ENCODE data around the gene RYR3.

Gene RYR3

DNA sequence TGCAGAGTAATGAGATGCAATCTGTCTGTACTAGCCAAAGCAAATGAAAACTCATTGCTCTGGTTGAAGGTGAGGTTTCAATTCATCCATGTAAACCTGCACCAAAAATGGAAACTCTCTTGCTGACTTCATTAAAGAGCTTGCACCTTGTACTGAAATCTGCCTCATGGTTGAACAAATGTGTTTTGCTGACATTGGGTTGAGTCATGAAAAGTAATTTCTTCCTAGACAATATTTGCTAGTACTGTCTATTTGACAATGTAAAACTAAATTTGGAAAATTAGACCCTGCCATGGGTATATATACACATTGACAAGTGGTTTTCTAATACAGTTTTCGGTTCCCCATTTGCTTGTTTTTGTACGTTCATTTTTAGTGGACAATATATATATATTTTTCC lies 33.3 kb downstream of the RYR3 start:
- no peak for ATAC-seq
- TF ChIP-seq, protein P1, sequence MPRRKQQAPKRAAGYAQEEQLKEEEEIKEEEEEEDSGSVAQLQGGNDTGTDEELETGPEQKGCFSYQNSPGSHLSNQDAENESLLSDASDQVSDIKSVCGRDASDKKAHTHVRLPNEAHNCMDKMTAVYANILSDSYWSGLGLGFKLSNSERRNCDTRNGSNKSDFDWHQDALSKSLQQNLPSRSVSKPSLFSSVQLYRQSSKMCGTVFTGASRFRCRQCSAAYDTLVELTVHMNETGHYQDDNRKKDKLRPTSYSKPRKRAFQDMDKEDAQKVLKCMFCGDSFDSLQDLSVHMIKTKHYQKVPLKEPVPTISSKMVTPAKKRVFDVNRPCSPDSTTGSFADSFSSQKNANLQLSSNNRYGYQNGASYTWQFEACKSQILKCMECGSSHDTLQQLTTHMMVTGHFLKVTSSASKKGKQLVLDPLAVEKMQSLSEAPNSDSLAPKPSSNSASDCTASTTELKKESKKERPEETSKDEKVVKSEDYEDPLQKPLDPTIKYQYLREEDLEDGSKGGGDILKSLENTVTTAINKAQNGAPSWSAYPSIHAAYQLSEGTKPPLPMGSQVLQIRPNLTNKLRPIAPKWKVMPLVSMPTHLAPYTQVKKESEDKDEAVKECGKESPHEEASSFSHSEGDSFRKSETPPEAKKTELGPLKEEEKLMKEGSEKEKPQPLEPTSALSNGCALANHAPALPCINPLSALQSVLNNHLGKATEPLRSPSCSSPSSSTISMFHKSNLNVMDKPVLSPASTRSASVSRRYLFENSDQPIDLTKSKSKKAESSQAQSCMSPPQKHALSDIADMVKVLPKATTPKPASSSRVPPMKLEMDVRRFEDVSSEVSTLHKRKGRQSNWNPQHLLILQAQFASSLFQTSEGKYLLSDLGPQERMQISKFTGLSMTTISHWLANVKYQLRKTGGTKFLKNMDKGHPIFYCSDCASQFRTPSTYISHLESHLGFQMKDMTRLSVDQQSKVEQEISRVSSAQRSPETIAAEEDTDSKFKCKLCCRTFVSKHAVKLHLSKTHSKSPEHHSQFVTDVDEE (CRISPR knock-in tag; IDR thresholded peaks at IDR 0.05) = no peak
- no peak for TF ChIP-seq SNAI2 (CRISPR knock-in tag; IDR thresholded peaks at IDR 0.05)
- no peak for TF ChIP-seq ARNTL (CRISPR knock-in tag; IDR thresholded peaks at IDR 0.05; ENCODE audit: borderline replicate concordance, low read depth)
- TF ChIP-seq BACH2 (CRISPR knock-in tag; IDR thresholded peaks at IDR 0.05; ENCODE audit: borderline replicate concordance) = no peak
- no peak for TF ChIP-seq ZFP30 (CRISPR knock-in tag; IDR thresholded peaks at IDR 0.05)
- TF ChIP-seq, protein P2, sequence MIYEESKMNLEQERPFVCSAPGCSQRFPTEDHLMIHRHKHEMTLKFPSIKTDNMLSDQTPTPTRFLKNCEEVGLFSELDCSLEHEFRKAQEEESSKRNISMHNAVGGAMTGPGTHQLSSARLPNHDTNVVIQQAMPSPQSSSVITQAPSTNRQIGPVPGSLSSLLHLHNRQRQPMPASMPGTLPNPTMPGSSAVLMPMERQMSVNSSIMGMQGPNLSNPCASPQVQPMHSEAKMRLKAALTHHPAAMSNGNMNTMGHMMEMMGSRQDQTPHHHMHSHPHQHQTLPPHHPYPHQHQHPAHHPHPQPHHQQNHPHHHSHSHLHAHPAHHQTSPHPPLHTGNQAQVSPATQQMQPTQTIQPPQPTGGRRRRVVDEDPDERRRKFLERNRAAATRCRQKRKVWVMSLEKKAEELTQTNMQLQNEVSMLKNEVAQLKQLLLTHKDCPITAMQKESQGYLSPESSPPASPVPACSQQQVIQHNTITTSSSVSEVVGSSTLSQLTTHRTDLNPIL (CRISPR knock-in tag; IDR thresholded peaks at IDR 0.05; ENCODE audit: low read depth) = no peak
- TF ChIP-seq ZNF565 (CRISPR knock-in tag; conservative IDR thresholded peaks at IDR 0.05; ENCODE audit: low read depth) = no peak
- TF ChIP-seq ZNF8 (CRISPR knock-in tag; IDR thresholded peaks at IDR 0.05) = no peak
- no peak for TF ChIP-seq RARB (CRISPR knock-in tag; IDR thresholded peaks at IDR 0.05)
- no peak for TF ChIP-seq ZC3H10 (CRISPR knock-in tag; IDR thresholded peaks at IDR 0.05)
- no peak for TF ChIP-seq PPARA (CRISPR knock-in tag; IDR thresholded peaks at IDR 0.05; ENCODE audit: borderline replicate concordance)
- TF ChIP-seq TOX (CRISPR knock-in tag; IDR thresholded peaks at IDR 0.05; ENCODE audit: borderline replicate concordance) = no peak
- no peak for TF ChIP-seq OSR1 (CRISPR knock-in tag; IDR thresholded peaks at IDR 0.05)
- TF ChIP-seq CSDC2 (CRISPR knock-in tag; IDR thresholded peaks at IDR 0.05) = no peak
- TF ChIP-seq, protein P3, sequence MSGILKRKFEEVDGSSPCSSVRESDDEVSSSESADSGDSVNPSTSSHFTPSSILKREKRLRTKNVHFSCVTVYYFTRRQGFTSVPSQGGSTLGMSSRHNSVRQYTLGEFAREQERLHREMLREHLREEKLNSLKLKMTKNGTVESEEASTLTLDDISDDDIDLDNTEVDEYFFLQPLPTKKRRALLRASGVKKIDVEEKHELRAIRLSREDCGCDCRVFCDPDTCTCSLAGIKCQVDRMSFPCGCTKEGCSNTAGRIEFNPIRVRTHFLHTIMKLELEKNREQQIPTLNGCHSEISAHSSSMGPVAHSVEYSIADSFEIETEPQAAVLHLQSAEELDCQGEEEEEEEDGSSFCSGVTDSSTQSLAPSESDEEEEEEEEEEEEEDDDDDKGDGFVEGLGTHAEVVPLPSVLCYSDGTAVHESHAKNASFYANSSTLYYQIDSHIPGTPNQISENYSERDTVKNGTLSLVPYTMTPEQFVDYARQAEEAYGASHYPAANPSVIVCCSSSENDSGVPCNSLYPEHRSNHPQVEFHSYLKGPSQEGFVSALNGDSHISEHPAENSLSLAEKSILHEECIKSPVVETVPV (CRISPR knock-in tag; IDR thresholded peaks at IDR 0.05) = no peak
- TF ChIP-seq TCF4 (CRISPR knock-in tag; IDR thresholded peaks at IDR 0.05; ENCODE audit: borderline replicate concordance) = no peak
- TF ChIP-seq, protein P4, sequence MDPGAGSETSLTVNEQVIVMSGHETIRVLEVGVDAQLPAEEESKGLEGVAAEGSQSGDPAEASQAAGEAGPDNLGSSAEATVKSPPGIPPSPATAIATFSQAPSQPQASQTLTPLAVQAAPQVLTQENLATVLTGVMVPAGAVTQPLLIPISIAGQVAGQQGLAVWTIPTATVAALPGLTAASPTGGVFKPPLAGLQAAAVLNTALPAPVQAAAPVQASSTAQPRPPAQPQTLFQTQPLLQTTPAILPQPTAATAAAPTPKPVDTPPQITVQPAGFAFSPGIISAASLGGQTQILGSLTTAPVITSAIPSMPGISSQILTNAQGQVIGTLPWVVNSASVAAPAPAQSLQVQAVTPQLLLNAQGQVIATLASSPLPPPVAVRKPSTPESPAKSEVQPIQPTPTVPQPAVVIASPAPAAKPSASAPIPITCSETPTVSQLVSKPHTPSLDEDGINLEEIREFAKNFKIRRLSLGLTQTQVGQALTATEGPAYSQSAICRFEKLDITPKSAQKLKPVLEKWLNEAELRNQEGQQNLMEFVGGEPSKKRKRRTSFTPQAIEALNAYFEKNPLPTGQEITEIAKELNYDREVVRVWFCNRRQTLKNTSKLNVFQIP (CRISPR knock-in tag; IDR thresholded peaks at IDR 0.05; ENCODE audit: borderline replicate concordance, low read depth) = no peak
- no peak for TF ChIP-seq ZNF70 (CRISPR knock-in tag; IDR thresholded peaks at IDR 0.05)
- TF ChIP-seq, protein P5, sequence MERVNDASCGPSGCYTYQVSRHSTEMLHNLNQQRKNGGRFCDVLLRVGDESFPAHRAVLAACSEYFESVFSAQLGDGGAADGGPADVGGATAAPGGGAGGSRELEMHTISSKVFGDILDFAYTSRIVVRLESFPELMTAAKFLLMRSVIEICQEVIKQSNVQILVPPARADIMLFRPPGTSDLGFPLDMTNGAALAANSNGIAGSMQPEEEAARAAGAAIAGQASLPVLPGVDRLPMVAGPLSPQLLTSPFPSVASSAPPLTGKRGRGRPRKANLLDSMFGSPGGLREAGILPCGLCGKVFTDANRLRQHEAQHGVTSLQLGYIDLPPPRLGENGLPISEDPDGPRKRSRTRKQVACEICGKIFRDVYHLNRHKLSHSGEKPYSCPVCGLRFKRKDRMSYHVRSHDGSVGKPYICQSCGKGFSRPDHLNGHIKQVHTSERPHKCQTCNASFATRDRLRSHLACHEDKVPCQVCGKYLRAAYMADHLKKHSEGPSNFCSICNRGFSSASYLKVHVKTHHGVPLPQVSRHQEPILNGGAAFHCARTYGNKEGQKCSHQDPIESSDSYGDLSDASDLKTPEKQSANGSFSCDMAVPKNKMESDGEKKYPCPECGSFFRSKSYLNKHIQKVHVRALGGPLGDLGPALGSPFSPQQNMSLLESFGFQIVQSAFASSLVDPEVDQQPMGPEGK (CRISPR knock-in tag; IDR thresholded peaks at IDR 0.05; ENCODE audit: borderline replicate concordance) = no peak

DNA sequence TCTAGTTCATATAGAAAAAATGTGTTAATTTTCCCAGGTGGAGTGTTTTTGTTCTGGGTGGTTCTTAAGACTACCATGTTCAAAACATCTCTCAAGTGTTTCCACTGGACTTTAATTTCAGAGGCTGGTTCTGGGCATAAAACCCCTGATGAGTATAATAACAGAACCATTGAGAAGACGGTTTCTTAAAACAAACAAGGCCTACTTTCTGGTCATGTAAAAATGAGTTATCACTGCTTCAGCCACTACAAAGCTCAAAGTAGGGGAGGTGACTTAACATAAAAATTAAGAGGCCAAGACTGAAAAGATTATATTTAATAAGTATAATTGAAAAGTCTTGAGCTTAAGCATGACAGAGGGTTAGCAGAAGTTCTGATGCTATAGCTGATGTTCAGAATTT lies 33.8 kb downstream of the RYR3 start:
- ATAC-seq = no peak
- TF ChIP-seq CSDC2 (CRISPR knock-in tag; IDR thresholded peaks at IDR 0.05) = no peak
- TF ChIP-seq, protein P2 (CRISPR knock-in tag; IDR thresholded peaks at IDR 0.05; ENCODE audit: low read depth) = no peak
- no peak for TF ChIP-seq PPARA (CRISPR knock-in tag; IDR thresholded peaks at IDR 0.05; ENCODE audit: borderline replicate concordance)
- no peak for TF ChIP-seq RARB (CRISPR knock-in tag; IDR thresholded peaks at IDR 0.05)
- TF ChIP-seq, protein P4 (CRISPR knock-in tag; IDR thresholded peaks at IDR 0.05; ENCODE audit: borderline replicate concordance, low read depth) = no peak
